OCI-LY3 (cell line): ENCODE results near the gene PRAC2.

Source experiments
- CTCF ChIP-seq: fragments of 200-600, 300-600 bp; sonication (generic); IDR thresholded peaks from 2 replicates; pipeline ENCODE4 v1.5.1; 2014; ENCODE audit warnings: antibody characterized with exemption, low read length, low read depth
- EZH2phosphoT487 ChIP-seq: fragments of 200-600 bp; shearing (Covaris generic); IDR thresholded peaks from 2 replicates; pipeline ENCODE4 v1.6.1; 2018; ENCODE audit warnings: antibody characterized with exemption, mixed run types, low read depth

DNA sequence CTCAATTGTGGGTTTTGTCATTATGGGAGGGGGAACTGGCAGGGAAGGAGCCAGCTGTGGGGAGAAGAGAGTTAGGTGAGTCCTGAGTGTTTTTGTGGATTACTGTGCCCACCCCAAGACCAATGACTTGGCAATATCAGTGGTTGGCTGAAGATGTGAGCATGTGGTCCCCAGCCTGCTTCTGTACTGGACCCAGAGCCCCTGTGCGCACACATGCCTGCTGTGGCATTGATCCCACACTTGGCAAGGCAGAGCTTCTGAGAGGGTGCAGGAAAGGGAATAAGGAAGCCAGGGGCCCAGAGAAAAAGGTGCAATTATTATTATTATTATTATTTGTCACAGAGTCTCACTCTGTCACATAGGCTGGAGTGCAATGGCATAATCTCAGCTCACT, 2.0 kb upstream of the PRAC2 start:
- TF ChIP-seq CTCF (no peak), EZH2phosphoT487 (no peak)
